ENCODE results near the gene DHDDS. TPM values are rescaled to one million over a fixed set of nuclear protein-coding genes. Genes with fewer than 3 reads are reported as not detected.

The DHDDS gene
- total and polyA plus RNA-seq, 7 experiments from 2014 or later = 20.7 to 58.9 (median 33.0) TPM

- Histone ChIP-seq H3K27me3 (ENCODE audit: control insufficient read depth in 2 of 2, insufficient read depth in 2 of 2, low read length in 2 of 2) (no peaks in the 10 kb centered on the region), H3K36me3 (ENCODE audit: control insufficient read depth in 2 of 3, insufficient read depth in 3 of 3, low read length in 3 of 3) (no peaks in the 10 kb centered on the region), H3K9me3 (ENCODE audit: control insufficient read depth in 2 of 3, low read length in 3 of 3) (no peaks in the 10 kb centered on the region), H3K4me3 (ENCODE audit: low read length) (no peak overlapping the region), H3K27ac (ENCODE audit: low read depth, low read length) (no peak overlapping the region), H3K4me1 (ENCODE audit: control insufficient read depth in 2 of 2, insufficient read depth in 2 of 2, low read length in 2 of 2) (no peaks in the 10 kb centered on the region)
- Mint-ChIP-seq H3K36me3 (no peaks in the 10 kb centered on the region), H3K27ac (no peak overlapping the region), H3K27me3 (peaks cover 0 to 40% (median 0%) of the 10 kb centered on the region in 5 donors), H3K4me3 (no peak overlapping the region), H3K4me1 (peaks cover 0 to 5% (median 0%) of the 10 kb centered on the region in 7 donors), H3K9me3 (peaks cover 0 to 6% (median 0%) of the 10 kb centered on the region in 11 donors)
- intact Hi-C loops (cut with micrococcal nuclease) = no loop called here
- POLR2A ChIA-PET = no interaction called here
- DNase-seq (no peak), ATAC-seq (no peak)
- CTCF ChIA-PET = no interaction called here
These were observed 88.2 kb downstream of the DHDDS start for GRCh38 chr1:26520339-26520738.

Other genes starting within 250 kb of the DHDDS start
- gene CATSPER4, start 241.7 kb upstream of the DHDDS start, total RNA-seq = not detected
- gene CATSPER4, start 241.7 kb upstream of the DHDDS start, polyA plus RNA-seq = not detected
- 10 to 100 TPM; 12.1 to 34.8 (median 20.7) TPM for gene CEP85, start 198.1 kb upstream of the DHDDS start, total RNA-seq
- 10 to 100 TPM in 1 of 2 donors, 1 to 10 TPM in 1; 5.4 to 12.1 TPM for gene CEP85, start 198.1 kb upstream of the DHDDS start, polyA plus RNA-seq
- 100 to 1,000 TPM; 156 to 636 (median 224) TPM for gene SH3BGRL3, start 152.2 kb upstream of the DHDDS start, total RNA-seq
- 100 to 1,000 TPM; 569 to 630 TPM for gene SH3BGRL3, start 152.2 kb upstream of the DHDDS start, polyA plus RNA-seq
- 100 to 1,000 TPM in 3 of 5 experiments, 10 to 100 TPM in 2; 35.7 to 131 (median 124) TPM for gene UBXN11, start 125.7 kb upstream of the DHDDS start, total RNA-seq
- 10 to 100 TPM; 10.5 to 13.6 TPM for gene UBXN11, start 125.7 kb upstream of the DHDDS start, polyA plus RNA-seq
- 1,000 to 10,000 TPM in 3 of 5 experiments, 100 to 1,000 TPM in 2; 719 to 1,390 (median 1,130) TPM for gene CD52, start 114.4 kb upstream of the DHDDS start, total RNA-seq
- gene CD52, start 114.4 kb upstream of the DHDDS start, polyA plus RNA-seq = 1,000 to 10,000 TPM; 7,628 to 8,133 TPM
- gene CRYBG2, start 78.2 kb upstream of the DHDDS start, total RNA-seq = 1 to 10 TPM in 3 of 5 experiments, under 1 TPM in 1, not detected in 1; 0.59 to 1.5 (median 1.2) TPM
- 1 to 10 TPM in 1 of 2 donors, not detected in 1; 1.1 TPM for gene CRYBG2, start 78.2 kb upstream of the DHDDS start, polyA plus RNA-seq
- gene ZNF683, start 59.6 kb upstream of the DHDDS start, total RNA-seq = 1 to 10 TPM in 1 of 5 experiments, under 1 TPM in 2, not detected in 2; 0.22 to 6.3 (median 0.51) TPM
- not detected for gene ZNF683, start 59.6 kb upstream of the DHDDS start, polyA plus RNA-seq
- gene LIN28A, start 21.5 kb upstream of the DHDDS start, total RNA-seq = not detected
- gene LIN28A, start 21.5 kb upstream of the DHDDS start, polyA plus RNA-seq = not detected
- gene HMGN2, start 40.1 kb downstream of the DHDDS start, total RNA-seq = 100 to 1,000 TPM; 304 to 783 (median 360) TPM
- 100 to 1,000 TPM; 784 to 901 TPM for gene HMGN2, start 40.1 kb downstream of the DHDDS start, polyA plus RNA-seq
- gene RPS6KA1, start 97.4 kb downstream of the DHDDS start, total RNA-seq = 100 to 1,000 TPM in 2 of 5 experiments, 10 to 100 TPM in 3; 53.8 to 205 (median 97.6) TPM
- gene RPS6KA1, start 97.4 kb downstream of the DHDDS start, polyA plus RNA-seq = 100 to 1,000 TPM; 109 to 131 TPM